HL-60 (cell line): ENCODE results near the gene PRELP.

ENCODE experiments used
- GABPA ChIP-seq: IDR thresholded peaks from 2 replicates; pipeline ENCODE4 v1.6.1; 2012; ENCODE audit warnings: low read depth
- POLR2AphosphoS5 ChIP-seq: IDR thresholded peaks from 2 replicates; pipeline ENCODE4 v1.6.1; 2012; ENCODE audit warnings: low read depth
- REST ChIP-seq: IDR thresholded peaks from 2 replicates; pipeline ENCODE4 v1.6.1; 2012; ENCODE audit warnings: low read depth; ENCODE audit not compliant: insufficient replicate concordance
- SPI1 ChIP-seq: IDR thresholded peaks from 2 replicates; pipeline ENCODE4 v1.6.1; 2012; ENCODE audit warnings: low read depth, mild to moderate bottlenecking, borderline replicate concordance
- TF ChIP-seq, protein P1 (sequence below): IDR thresholded peaks from one replicate; pipeline ENCODE4 v1.5.1; 2011; ENCODE audit warnings: low read length, control low read depth, inconsistent platforms; ENCODE audit not compliant: insufficient read depth

- TF ChIP-seq, protein P1, sequence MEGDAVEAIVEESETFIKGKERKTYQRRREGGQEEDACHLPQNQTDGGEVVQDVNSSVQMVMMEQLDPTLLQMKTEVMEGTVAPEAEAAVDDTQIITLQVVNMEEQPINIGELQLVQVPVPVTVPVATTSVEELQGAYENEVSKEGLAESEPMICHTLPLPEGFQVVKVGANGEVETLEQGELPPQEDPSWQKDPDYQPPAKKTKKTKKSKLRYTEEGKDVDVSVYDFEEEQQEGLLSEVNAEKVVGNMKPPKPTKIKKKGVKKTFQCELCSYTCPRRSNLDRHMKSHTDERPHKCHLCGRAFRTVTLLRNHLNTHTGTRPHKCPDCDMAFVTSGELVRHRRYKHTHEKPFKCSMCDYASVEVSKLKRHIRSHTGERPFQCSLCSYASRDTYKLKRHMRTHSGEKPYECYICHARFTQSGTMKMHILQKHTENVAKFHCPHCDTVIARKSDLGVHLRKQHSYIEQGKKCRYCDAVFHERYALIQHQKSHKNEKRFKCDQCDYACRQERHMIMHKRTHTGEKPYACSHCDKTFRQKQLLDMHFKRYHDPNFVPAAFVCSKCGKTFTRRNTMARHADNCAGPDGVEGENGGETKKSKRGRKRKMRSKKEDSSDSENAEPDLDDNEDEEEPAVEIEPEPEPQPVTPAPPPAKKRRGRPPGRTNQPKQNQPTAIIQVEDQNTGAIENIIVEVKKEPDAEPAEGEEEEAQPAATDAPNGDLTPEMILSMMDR: no peak
- TF ChIP-seq POLR2AphosphoS5: no peak
- TF ChIP-seq REST: no peak
- TF ChIP-seq GABPA: no peak
- TF ChIP-seq SPI1: no peak
Measured at GRCh38 chr1:203507759-203508158, 32.2 kb downstream of the PRELP start.
